ENCODE measurements around the gene CCDC171.

- TF ChIP-seq CTCF (IDR thresholded peaks at IDR 0.05) = no peak
- TF ChIP-seq POLR2A (IDR thresholded peaks at IDR 0.05; ENCODE audit: low read depth) = no peak
Observed at GRCh38 chr9:15763371-15763770, 210.5 kb downstream of the CCDC171 start.

All from esophagus muscularis mucosa (tissue), 3 donors.